NCI-H1105 (cell line): ENCODE data around the gene OSBPL1A.

Experiments
- DNase-seq: peaks from one replicate; lab custom pipeline; 2025; lab: John Stamatoyannopoulos, UW

Gene OSBPL1A

GRCh38 chr18:24397694-24398368 lies at the start of gene OSBPL1A:
OSBPL1A (minus strand) TSS chr18:24397824; CDS start chr18:24377533, 20,291 bp downstream.
- DNase-seq, result peak; percentile 95

- no peak for DNase-seq
Observed at GRCh38 chr18:24446953-24447538, 49.4 kb upstream of the OSBPL1A start.

GRCh38 chr18:24446453-24446852 lies 48.8 kb upstream of the OSBPL1A start:
- no peak for DNase-seq

- no peak for DNase-seq
Observed at GRCh38 chr18:24443870-24444269, 46.2 kb upstream of the OSBPL1A start.

GRCh38 chr18:24436939-24437338 lies 39.3 kb upstream of the OSBPL1A start:
- DNase-seq, result no peak

- DNase-seq, result no peak
Observed at GRCh38 chr18:24432618-24433017, 35.0 kb upstream of the OSBPL1A start.

GRCh38 chr18:24429188-24429587 lies 31.6 kb upstream of the OSBPL1A start:
- DNase-seq, result no peak

- no peak for DNase-seq
Observed at GRCh38 chr18:24428709-24429108, 31.1 kb upstream of the OSBPL1A start.

- DNase-seq, result peak; percentile 34
Observed at GRCh38 chr18:24427484-24427883, 29.9 kb upstream of the OSBPL1A start.

- DNase-seq, result peak; percentile 92
Observed at GRCh38 chr18:24426398-24427294, 29.0 kb upstream of the OSBPL1A start, which contains the start of gene IMPACT. IMPACT (plus strand) TSS chr18:24426670; CDS start chr18:24426757, 87 bp downstream.

GRCh38 chr18:24426073-24426397 lies 28.4 kb upstream of the OSBPL1A start:
- no peak for DNase-seq

GRCh38 chr18:24421831-24422230 lies 24.2 kb upstream of the OSBPL1A start:
- DNase-seq, result no peak

GRCh38 chr18:24420551-24420950 lies 22.9 kb upstream of the OSBPL1A start:
- no peak for DNase-seq

GRCh38 chr18:24417480-24417879 lies 19.9 kb upstream of the OSBPL1A start:
- no peak for DNase-seq

GRCh38 chr18:24414349-24415003 lies 16.9 kb upstream of the OSBPL1A start:
- no peak for DNase-seq

GRCh38 chr18:24413148-24413547 lies 15.5 kb upstream of the OSBPL1A start:
- DNase-seq, result no peak

GRCh38 chr18:24408496-24408895 lies 10.9 kb upstream of the OSBPL1A start:
- DNase-seq, result no peak

- no peak for DNase-seq
Observed at GRCh38 chr18:24404591-24404990, 7.0 kb upstream of the OSBPL1A start.

- no peak for DNase-seq
Observed at GRCh38 chr18:24403076-24403475, 5.5 kb upstream of the OSBPL1A start.

GRCh38 chr18:24402209-24402785 lies 4.7 kb upstream of the OSBPL1A start:
- no peak for DNase-seq

GRCh38 chr18:24400587-24400986 lies 3.0 kb upstream of the OSBPL1A start:
- DNase-seq, result no peak

GRCh38 chr18:24398540-24398939 lies 916 bp upstream of the OSBPL1A start:
- no peak for DNase-seq
